ENCODE results near the gene SCN3A. TPM values are rescaled to one million over a fixed set of nuclear protein-coding genes. Genes with fewer than 3 reads are reported as not detected.

The SCN3A gene
- total and polyA plus RNA-seq, 10 of the 15 experiments (the other 5 are each of a cell fraction or from before 2014, with no cell fraction given): 0.04 to 0.34 (median 0.06) TPM; not detected in 3

DNA sequence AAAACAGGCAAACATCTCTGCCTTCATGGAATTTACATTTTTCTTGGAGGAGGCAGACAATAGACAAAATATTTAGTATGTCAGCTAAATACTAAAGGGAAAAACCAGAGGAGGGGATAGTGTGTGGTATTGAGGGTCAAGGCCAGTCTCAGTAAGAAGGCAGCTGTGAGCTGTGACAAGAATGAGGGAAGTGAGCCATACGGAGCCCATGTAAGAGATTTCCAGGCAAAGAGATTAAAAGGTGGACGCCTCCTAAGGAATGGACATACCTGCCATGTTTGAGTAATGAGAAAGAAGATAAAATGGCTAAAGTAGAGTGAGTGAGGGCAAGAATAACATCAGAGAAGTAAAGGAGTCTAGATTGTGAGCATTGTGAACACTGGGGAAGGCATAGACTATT lies 33.2 kb upstream of the SCN3A start:
- no peaks in the 10 kb centered on the region for H3K4me1 ChIP-seq (ENCODE audit: control insufficient read depth, insufficient read depth, low read length)
- no peak for TF ChIP-seq IRF5 (IDR thresholded peaks at IDR 0.05; ENCODE audit: borderline replicate concordance)
- no peak overlapping the region for H3K9ac ChIP-seq (ENCODE audit: control insufficient read depth, insufficient read depth, low read length)
- no peak overlapping the region for H3K4me2 ChIP-seq (ENCODE audit: control insufficient read depth, insufficient read depth)
- FAIRE-seq (no peak), ATAC-seq (no peak), DNase-seq (ENCODE audit: low read depth, low spot score) (no peak)
- no peak overlapping the region for H3K4me3 ChIP-seq
- POLR2A ChIA-PET: no interaction called here
- H3K27me3 ChIP-seq (replicated peaks in 1 of 2; ENCODE audit: control insufficient read depth in 2 of 2, insufficient read depth in 2 of 2, low read length in 1 of 2): no peaks in the 10 kb centered on the region
- no peaks in the 10 kb centered on the region for H3K79me2 ChIP-seq (ENCODE audit: control insufficient read depth, insufficient read depth, low read length)
- WGBS (ENCODE audit: insufficient coverage, insufficient replicate concordance, low lambda C conversion rate, missing lambda C conversion rate): 0% methylated on average over 2 of the region's 2 CpGs
- CTCF ChIA-PET: interaction anchor here (1.3 to 3.6 kb wide), 3 partner anchors 10 to 637 kb away, joined by 3 to 26 read pairs (median 8); no protein-coding TSS in a partner anchor
- in situ Hi-C loops (cut with MboI): no loop called here
- H3K36me3 ChIP-seq (ENCODE audit: control insufficient read depth in 2 of 2, insufficient read depth in 2 of 2, low read length in 1 of 2): no peaks in the 10 kb centered on the region
- BruUV-seq (replicated peaks): no TSS peak
- RAD21 ChIA-PET (ENCODE audit: unreplicated experiment): no interaction called here
- H3K27ac ChIP-seq (ENCODE audit: control insufficient read depth, insufficient read depth): no peak overlapping the region
- no peaks in the 10 kb centered on the region for H3K9me3 ChIP-seq (replicated peaks; ENCODE audit: control insufficient read depth, insufficient read depth, low read length)
- intact Hi-C loops (cut with micrococcal nuclease; ENCODE audit: unreplicated experiment): loop anchor here (5.0 kb wide), 2 partner anchors 540 to 890 kb away; partner anchors contain the start of gene SCN1A
- SMC1A ChIA-PET (ENCODE audit: uncharacterized antibody, unreplicated experiment): interaction anchor here (0.6 kb wide), 1 partner anchor 824 kb away, joined by 3 read pairs; no protein-coding TSS in a partner anchor
- no peaks in the 10 kb centered on the region for H4K20me1 ChIP-seq (ENCODE audit: control insufficient read depth, insufficient read depth)
- no peak overlapping the region for H2AFZ ChIP-seq (ENCODE audit: control insufficient read depth, low read depth, low read length)

DNA sequence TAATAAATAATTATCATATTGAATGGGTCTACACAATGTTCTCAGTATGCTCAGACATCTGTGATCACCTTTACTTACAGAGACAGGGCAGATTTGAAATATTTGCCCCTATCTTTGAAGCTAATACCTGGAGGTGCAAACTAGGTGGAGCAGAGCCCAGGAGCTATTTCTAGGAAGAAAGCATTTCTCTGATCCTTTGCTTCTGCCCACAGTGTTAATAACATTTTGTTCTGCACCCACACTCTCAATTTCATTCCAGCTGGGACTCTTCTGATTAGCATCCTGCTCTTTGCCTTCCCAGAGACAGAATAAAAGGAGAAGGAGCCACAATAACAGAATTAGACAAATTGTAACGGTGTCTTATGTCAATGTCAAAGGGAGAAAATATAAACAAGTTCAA lies 23.7 kb upstream of the SCN3A start:
- H3K79me2 ChIP-seq (ENCODE audit: control insufficient read depth, insufficient read depth, low read length): no peaks in the 10 kb centered on the region
- H3K4me1 ChIP-seq (ENCODE audit: control insufficient read depth, insufficient read depth, low read length): no peaks in the 10 kb centered on the region
- RAD21 ChIA-PET (ENCODE audit: unreplicated experiment): interaction anchor here (1.1 kb wide), 1 partner anchor 24 kb away, joined by 4 read pairs; the partner anchor contains the start of gene SCN3A
- H3K36me3 ChIP-seq (ENCODE audit: control insufficient read depth in 2 of 2, insufficient read depth in 2 of 2, low read length in 1 of 2): no peaks in the 10 kb centered on the region
- CTCF ChIA-PET: interaction anchor here (1.3 to 2.3 kb wide), 2 partner anchors 9 to 23 kb away, joined by 3 to 8 read pairs; partner anchors contain the start of gene SCN3A
- no TSS peak for BruUV-seq (replicated peaks)
- no peak overlapping the region for H3K4me2 ChIP-seq (ENCODE audit: control insufficient read depth, insufficient read depth)
- POLR2A ChIA-PET: no interaction called here
- SMC1A ChIA-PET (ENCODE audit: uncharacterized antibody, unreplicated experiment): interaction anchor here (0.7 kb wide), 1 partner anchor 17 kb away, joined by 3 read pairs; no protein-coding TSS in a partner anchor
- DNase-seq (ENCODE audit: low read depth, low spot score) (no peak), ATAC-seq (no peak), FAIRE-seq (no peak)
- no peak overlapping the region for H3K4me3 ChIP-seq
- no peak overlapping the region for H3K9ac ChIP-seq (ENCODE audit: control insufficient read depth, insufficient read depth, low read length)
- intact Hi-C loops (cut with micrococcal nuclease; ENCODE audit: unreplicated experiment) (no loop called here), in situ Hi-C loops (cut with MboI) (no loop called here)
- H3K9me3 ChIP-seq (replicated peaks; ENCODE audit: control insufficient read depth, insufficient read depth, low read length): no peaks in the 10 kb centered on the region
- 0% methylated on average over 1 of the region's 1 CpG for WGBS (ENCODE audit: insufficient coverage, insufficient replicate concordance, low lambda C conversion rate, missing lambda C conversion rate)
- H3K27me3 ChIP-seq (replicated peaks in 1 of 2; ENCODE audit: control insufficient read depth in 2 of 2, insufficient read depth in 2 of 2, low read length in 1 of 2): no peaks in the 10 kb centered on the region; a peak in 1 of 4 replicates
- no peak overlapping the region for H3K27ac ChIP-seq (ENCODE audit: control insufficient read depth, insufficient read depth)
- no peaks in the 10 kb centered on the region for H4K20me1 ChIP-seq (ENCODE audit: control insufficient read depth, insufficient read depth)
- no peak overlapping the region for H2AFZ ChIP-seq (ENCODE audit: control insufficient read depth, low read depth, low read length)
- TF ChIP-seq TAF1 (IDR thresholded peaks at IDR 0.05; ENCODE audit: borderline replicate concordance, low read depth, low read length) (no peak), FOXK2 (IDR thresholded peaks at IDR 0.05) (no peak), RELB (IDR thresholded peaks at IDR 0.05; ENCODE audit: low read depth) (no peak), KDM1A (IDR thresholded peaks at IDR 0.05; ENCODE audit: borderline replicate concordance) (no peak), ZNF217 (IDR thresholded peaks at IDR 0.05) (no peak), EED (IDR thresholded peaks at IDR 0.05; ENCODE audit: low read depth) (no peak), USF1 (IDR thresholded peaks at IDR 0.05; ENCODE audit: borderline replicate concordance, extremely low read length, insufficient read depth, low read depth, low read length) (no peak), ZNF384 (IDR thresholded peaks at IDR 0.05; ENCODE audit: borderline replicate concordance, low read depth, low read length) (no peak), JUNB (IDR thresholded peaks at IDR 0.05) (no peak)
